Stimulated activated CD8-positive, alpha-beta memory T cell treated with anti-CD3 and anti-CD28 coated beads, Interleukin-7, amount 100 ng/mL, for 48 hours (primary cell): ENCODE measurements around the gene VENTX.
"Not testable (repeated sequence)": the region's sequence is repeated elsewhere in the genome, so short reads cannot be mapped to it uniquely, and the experiment has no call there.

Experiments
- DNase-seq, 2 donors: peaks; one replicate each; pipeline ENCODE4 v3.0.0-alpha.2; 2020; ENCODE audit warnings: low read depth in 1 of 2; ENCODE audit errors: extremely low read depth in 1 of 2

VENTX gene

DNA sequence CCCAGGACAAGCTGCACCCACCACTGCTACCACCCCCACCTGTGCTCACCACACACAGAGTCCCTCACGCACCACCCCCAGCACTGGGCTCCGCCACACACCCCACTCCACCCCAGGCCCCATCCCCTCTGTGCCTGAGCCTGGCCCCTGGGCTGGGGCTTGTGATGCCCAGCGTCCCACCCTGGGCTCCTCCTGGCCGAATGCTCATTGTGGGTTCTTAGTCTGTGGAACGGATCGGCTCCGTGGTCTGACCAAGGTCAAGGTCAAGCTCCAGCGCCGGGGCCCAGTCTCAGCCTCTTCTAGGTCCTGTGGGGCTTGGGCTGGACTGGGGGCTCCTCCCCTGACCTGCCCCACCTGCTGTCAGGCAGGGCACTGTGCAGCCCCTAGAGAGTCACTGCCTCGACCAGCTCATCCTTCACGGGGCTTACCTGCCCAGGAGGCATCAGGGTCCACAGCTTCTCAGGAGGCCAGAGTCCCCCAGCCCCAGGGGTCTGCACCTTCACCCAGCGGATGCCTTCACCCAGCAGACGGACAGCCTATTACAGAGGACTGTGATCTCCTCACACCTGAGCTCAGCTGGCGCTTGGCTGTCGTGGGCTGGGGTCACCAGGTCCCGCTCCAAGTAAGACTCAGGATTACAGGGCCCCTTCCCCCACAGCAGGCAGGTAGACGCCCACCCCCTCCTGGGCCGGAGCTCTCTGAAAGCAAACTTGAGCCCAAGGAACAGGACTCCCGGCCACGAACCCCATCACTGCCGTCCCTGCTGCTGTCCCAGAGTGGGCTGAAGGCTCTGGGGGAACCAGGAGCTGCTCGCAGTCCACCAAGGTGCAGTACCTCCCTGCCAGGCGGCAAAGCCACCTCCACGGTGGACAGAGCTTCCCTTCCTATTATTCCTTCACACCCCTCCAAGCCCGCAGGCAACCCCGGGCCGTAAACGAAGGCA is 22.9 kb upstream of the VENTX start:
- no peak for DNase-seq

DNA sequence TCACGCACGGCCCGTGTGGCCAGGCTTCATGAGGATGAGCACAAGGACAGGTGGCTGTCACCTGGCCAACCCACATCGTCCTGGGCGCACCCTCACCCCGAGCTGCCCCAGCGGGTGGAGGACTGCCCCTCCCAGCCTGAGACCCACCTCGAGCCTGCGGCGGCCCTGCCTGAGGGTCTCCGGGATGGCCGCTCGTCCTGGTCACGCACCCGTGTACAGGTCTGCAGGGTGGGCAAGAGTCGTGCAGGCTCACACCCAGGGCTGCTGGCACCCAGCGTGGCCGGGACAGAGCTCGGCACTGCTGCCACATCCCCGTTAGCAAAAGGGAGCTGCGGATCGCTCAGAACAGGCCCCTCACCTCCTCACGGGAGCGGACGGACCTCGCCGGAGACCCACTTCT is 22.1 kb upstream of the VENTX start:
- no peak for DNase-seq

DNA sequence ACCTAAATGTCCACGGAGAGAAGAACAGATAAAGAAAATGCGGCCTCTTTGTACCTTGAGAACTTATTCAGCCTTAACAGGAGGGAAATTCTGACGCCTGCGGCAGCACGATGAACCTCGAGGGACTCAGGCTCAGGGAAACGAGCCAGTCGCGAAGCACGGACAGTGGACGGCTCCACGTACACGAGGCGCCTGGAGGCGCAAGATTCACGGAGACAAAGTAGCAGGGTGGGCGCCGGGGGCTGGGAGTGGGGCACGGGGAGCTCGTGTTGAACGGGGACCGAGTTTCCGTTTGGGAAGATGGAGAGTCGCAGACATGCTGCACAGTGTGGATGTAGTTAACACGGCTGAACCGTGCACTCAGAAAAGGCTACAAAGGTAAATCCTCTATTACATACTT is 20.9 kb upstream of the VENTX start:
- no peak for DNase-seq

DNA sequence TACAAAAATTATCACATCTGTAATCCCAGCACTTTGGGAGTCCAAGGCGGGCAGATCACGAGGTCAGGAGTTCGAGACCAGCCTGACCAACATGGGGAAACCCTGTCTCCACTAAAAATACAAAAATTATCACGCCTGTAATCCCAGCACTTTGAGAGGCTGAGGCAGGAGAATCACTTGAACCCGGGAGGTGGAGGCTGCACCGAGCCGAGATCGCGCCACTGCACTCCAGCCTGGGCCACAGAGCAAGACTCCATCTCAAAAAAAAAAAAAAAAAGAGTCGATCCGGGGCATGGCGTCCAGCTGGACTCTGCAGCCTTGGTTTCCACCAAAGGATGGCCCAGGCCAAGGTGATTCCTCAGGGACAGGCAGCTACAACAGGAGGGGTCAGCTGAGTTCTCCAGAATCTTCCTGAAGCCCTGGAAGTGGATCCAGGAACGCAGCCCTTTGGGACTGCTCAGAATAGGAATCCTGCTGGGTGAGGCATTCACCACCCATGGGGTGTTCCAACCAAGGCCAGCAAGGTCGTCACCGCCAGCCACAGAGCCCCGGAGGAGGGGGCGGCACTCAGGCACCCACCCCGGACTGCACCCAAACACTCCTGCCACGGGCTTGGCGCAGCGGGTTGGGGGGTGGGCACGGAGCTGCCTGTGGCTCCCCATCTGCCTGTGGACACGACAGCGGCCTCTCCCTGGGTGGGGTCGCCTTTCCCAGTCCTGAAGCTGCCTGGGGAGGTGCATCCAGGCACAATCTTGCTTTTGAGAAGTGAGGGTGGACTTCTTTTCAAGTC is 19.7 kb upstream of the VENTX start:
- DNase-seq: no peak

DNA sequence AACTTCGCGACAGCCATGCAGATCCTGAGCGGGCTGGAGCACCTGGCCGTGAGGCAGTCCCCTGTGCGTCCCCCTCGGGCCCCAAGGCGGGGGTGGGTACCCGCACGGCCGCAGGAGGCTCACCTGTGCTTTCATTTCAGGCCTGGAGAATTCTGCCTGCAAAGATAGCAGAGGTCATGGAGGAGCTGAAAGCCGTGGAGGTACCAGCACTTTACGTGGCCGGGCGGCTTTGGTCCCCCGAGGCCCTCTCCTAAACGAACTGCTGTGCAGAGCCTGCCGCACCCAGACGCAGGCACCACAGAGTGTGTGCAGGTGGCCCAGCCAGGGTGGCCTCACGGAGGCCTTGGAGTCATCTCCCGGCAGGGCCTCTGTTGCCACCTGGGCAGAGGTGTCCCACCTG is 18.8 kb upstream of the VENTX start:
- no peak for DNase-seq

DNA sequence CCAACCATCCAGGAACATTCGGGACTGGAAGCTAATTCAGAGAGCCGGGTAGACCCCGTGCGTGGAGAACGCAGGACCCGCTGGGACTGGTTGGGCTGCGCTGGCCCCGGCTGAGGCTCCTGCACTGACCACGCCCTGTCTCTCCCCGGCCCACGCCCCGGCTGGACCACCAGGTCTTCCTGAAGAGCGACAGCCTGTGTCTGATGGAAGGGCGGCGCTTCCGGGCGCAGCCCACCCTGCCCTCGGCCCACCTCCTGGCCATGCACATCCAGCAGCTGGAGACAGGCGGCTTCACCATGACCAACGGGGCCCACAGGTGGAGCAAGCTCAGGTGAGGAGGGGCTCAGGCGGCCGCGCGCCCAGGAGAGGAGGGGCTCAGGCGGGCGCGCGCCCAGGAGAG is 17.9 kb upstream of the VENTX start:
- no peak for DNase-seq

DNA sequence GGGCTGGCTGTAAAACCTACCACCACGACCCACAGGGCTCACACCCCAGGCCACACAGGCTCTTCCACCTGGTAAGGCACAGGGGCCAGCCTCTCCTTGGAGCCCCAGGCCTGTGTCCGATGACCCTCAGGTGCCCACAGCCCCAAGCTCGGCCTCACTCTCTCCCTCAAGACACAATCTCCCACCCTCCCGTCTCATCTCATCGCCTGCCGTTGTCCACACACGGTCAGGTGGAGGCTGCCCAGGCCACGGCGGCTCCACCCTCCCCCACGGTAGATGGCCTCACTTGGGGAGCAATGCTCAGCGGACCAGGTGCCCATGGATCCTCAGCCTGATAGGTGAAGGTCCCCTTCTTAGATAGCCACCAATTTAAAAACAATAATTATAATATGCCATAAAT is 16.3 kb upstream of the VENTX start:
- DNase-seq: no peak

DNA sequence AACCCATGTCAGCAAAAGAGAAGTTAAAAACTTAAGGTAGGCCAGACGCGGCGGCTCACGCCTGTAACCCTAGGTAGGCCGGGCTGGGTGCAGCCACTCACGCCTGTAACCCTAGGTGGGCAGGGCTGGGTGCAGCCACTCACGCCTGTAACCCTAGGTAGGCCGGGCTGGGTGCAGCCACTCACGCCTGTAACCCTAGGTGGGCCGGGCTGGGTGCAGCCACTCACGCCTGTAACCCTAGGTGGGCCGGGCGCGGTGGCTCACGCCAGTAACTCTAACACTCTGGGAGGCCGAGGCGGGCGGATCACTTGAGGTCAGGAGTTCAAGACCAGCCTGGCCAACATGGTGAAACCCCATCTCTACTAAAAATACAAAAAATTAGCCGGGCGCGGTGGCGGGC is 15.9 kb upstream of the VENTX start:
- not testable (repeated sequence) for DNase-seq

DNA sequence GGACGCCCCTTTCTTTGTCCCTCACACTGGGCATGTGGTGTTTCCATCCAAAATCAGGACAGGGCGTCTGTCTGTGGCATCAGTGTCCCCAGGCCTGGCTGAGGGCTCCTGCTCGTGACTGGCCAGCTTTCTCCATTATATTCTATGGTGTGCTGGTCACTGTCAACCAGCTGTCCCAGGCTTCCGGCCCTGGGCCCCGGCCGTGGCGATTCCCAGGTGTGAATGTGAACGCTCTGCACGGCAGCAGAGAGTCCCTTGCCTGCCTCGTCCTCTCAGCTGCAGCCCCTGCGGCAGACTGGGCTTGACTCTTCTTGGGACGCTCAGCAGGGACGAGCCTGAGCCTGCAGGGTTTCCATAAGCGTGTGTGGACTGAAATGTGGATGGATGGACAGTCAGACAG is 13.6 kb upstream of the VENTX start:
- DNase-seq: no peak

DNA sequence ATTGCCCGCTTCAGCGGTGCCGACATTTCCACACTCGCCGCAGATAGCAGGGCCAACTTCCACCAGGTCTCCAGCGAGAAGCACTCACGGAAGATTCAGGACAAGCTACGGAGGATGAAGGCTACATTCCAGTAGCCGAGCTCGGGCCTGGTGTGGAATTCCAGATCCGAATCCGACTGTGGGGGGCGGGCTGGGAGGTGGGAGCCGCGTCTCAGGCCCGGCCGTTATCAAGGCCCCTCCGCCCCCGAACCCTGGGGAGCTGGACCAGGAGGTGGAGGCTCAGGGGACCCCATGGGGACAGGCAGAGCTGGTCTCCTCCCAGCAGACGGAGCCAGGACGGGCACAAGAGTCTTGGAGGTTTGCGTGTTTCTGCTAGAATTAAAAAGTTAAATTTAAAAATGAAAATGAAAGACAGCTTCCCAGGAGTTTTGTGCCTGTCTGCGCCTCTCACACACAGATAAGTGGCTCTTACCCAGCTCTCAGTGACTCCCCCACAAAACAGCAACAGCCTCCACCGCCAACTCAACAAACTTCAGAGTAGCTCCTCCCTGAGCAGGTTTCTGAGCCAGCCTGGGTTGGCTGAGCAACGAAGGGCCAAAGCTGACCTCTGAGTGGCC is 12.8 kb upstream of the VENTX start:
- no peak for DNase-seq

DNA sequence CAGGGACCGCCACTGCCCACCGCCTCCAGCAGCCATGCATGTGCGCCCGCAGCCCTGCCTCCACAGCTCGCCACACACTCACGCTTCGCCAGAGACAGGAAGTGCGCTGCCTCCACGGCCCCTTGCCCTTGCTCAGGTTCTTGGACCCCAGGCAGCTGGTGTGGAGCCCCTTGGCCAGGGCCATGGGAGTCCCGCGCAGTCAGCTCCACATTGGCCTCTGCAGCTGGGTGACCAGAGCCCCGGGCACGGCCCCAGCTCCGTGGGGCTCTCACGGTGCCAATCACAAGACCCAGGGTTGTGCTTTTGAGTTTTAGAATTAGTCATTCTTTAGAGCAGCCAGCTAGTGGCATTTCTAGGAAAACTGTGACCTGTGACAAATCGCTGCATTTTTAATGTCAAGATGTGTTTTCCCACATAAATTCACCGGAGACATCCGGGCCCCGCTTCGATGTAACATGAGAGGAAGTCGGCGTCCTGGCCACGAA is 11.9 kb upstream of the VENTX start:
- DNase-seq: peak in 1 of 2 donors; percentile 16

DNA sequence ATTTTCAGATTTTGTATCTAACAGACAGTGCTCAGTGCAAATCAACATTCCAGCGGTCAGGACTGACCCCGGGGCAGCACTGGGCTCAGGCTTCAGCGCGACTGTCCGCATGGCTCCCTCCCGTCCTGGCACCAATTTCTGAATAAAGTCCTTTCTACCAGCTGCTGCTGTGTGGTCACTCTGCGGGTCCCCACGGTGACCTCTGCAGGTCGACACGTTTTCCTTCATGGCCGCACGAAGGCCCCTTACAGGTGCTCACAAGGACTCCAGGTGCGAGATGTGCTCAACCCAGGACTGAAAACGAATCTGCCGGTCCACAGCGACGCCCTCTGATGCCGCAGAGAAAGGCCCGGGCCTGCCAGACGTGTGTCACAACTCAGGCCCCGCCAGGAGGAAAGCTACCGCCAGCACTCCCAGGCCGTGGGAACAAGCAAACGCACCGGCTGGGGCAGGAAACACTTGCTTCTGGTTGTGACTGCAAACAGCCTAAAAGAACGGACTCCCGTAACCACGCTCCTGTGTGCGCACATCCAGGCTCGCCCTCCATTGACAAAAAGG is 11.3 kb upstream of the VENTX start:
- no peak for DNase-seq

DNA sequence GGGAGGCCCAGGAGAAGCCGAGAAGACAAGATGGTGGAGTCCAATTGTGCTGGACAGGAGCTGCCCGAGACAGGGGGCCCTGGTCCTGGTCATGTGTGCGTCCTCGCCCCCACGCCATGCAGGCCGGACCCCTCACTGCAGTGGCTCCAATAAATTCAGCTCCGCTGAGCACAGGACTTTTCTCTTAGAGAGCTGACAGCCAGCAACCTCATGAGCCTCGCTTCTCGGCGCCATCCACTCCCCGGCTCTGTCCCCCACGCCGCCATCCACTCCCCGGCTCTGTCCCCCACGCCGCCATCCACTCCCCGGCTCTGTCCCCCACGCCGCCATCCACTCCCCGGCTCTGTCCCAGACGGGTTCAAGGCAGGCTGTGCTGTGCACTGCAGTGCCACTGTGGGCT is 10.4 kb upstream of the VENTX start:
- no peak for DNase-seq

DNA sequence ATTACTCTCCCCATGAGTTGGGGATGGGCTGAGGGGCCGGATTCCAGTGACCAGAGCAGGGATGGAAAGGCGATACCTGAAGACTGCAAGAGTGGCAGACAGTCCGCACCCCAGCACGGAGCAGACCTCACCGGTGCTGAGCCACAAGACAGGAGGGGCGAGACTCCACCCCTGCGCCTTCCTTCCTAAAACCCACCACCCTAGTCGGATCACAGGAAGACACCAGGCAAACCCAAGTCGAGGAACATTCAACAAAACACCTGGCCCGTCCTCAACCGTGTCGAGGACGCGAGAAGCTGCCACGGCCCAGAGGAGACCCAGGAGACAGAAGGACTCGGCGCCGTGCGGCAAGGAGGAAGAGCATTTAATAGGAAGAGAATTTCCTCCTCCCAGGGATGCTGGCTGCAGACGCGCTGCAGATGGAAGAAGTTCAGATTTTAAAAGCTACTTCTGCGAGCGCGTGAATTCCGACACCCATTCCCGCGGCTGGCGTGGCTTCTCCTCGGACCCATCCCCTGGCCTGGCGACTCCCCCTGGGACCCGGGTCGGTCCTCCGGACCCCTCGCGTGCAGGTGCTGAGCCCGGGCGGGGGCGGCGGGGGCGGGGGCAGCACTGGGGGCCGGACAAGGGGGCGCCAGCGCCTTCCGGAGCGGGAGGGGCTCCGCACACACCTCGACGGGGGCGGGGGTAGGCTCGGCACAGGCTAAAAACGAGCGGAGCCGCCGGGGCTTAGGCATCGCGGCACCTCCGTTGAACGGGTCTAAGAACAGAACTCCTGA is 8.2 kb upstream of the VENTX start:
- no peak for DNase-seq

DNA sequence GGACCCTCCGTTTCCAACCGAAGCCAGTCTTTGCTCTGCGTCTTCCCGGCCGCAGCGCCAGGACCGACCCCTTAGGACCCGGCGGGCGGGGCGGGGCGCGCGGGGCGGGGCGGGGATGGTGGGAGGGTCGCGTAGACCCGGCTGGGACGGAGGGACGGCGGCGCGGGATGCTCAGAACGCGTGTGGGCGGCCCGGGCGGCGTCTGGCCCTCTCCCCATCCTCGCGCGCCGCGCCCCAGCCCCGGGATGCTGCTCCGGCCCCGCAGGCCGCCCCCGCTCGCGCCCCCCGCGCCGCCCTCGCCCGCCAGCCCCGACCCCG is 7.7 kb upstream of the VENTX start, which contains the start of gene UTF1:
UTF1 (plus strand) TSS at position 174 of the 318 bp plus-strand sequence; CDS start at position 246, 72 bp downstream.
- DNase-seq: no peak

DNA sequence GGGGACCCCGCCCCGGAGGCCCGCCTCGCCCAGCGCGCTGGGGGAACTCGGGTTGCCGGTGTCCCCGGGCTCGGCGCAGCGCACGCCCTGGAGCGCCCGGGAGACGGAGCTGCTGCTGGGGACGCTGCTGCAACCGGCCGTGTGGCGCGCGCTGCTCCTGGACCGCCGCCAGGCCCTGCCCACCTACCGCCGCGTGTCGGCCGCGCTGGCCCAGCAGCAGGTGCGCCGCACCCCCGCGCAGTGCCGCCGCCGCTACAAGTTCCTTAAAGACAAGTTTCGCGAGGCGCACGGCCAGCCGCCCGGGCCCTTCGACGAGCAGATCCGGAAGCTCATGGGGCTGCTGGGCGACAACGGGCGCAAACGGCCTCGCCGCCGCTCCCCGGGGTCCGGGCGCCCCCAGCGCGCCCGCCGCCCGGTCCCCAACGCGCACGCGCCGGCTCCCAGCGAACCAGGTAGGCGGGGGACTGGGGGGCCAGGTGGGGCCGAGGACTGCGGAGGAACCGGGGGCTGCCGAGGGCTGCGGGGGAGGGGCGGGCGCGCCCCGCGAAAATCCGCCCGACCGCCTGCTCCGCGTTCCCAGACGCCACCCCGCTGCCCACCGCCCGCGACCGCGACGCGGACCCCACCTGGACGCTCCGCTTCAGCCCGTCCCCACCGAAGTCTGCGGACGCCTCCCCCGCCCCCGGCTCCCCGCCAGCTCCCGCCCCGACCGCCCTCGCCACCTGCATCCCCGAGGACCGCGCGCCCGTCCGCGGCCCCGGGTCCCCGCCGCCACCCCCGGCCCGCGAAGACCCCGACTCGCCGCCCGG is 7.1 kb upstream of the VENTX start:
- DNase-seq: no peak

DNA sequence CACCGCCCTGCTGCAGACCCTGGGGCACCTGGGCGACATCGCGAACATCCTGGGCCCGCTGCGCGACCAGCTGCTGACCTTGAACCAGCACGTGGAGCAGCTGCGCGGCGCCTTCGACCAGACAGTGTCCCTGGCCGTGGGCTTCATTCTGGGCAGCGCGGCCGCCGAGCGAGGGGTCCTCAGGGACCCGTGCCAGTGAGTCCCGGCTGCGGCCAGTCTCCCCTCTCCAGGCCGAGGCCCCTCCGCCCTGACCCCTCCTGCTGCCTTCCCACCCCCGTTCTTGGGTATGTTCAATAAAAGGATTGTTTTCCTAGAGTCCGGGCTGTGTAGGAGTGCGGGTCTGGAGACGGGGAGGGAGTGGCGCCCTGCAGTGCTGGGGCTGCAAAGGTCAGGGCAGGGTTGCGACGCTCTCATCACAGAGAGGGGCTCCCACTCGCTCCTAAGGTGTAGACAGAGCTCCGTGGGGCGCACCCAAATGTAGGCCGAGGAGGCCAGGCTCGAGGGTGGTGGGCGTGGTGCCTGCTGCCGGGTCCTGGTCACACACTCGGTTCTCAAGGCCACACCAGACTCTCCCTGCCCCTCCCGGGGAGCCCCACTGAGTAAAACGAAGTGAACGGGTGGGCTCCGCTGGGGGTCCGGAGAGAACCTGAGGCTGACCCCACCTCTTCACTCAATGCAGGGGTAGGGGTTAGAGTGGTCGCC is 6.3 kb upstream of the VENTX start:
- DNase-seq: no peak

DNA sequence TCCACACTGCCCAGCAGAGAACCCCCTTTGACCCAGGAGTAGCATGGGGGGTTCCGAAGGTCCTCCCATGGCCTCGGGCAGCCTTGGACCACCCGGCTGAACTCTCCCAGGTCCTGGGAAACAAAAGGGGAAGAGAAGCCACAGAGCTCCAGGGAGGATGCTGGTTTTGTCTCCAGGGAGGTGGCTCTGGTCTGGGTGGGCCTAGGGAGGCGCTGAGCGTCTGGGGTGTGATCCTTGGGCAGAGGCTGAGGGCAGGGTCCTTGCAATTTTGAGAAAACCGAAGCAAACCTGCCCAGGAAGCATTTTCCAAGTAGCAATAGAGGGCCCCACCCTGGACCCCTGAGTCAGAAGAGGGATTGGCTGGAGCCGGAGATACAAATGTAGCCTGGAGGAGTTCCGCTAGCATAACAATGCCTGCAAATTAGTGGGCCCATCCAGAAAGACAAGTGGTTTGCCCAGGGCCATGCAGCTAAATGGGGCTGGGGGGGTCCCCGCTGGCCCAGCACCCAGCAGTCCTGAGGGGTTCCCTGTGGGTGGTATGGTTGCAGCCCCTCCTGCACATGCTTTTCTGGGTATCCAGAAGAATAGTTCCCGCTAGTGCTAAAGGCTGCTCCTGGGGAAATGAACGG is 5.6 kb upstream of the VENTX start:
- no peak for DNase-seq

DNA sequence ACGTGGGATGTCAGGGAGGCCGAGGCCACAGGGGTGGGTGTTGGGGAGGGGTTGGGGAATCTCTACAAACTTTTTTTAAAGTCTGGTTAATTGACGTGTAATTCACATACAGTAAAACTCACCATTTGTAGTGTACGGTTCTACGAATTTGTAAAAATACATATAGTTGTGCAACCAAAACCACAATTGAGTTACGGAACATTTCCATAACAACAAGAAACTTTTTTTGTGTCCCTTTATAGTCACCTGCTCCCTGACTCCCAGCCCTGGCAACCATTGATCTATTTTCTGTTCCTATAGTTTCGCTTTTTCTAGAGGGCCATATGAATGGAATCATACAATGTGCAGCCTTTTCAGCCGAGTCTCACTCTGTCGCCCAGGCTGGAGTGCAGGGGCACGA is 2.9 kb upstream of the VENTX start:
- not testable (repeated sequence) for DNase-seq
